AG04449 (cell line): ENCODE measurements around the gene ALS2CL.

Source experiments
- CTCF ChIA-PET: fragments of 350-600 bp; formaldehyde crosslinking; extraction: SDS; loops from one replicate; lab custom pipeline; 2021; ENCODE audit warnings: antibody characterized with exemption; lab: Yijun Ruan, JAX
- POLR2A ChIA-PET: fragments of 400-600, 350-600 bp; formaldehyde crosslinking; extraction: SDS; loops from one replicate; lab custom pipeline; 2020; ENCODE audit warnings: antibody characterized with exemption, inconsistent platforms; lab: Yijun Ruan, JAX
- DNase-seq: peaks from one replicate; pipeline ENCODE4 v3.0.0-alpha.2; 2010; ENCODE audit warnings: low read depth, low spot score
- H3K4me3 ChIP-seq: 2 replicates; pipeline ENCODE4 v1.5.1; 2011; ENCODE audit warnings: low read depth, mild to moderate bottlenecking, control low read depth, low read length
- CTCF ChIP-seq: IDR thresholded peaks from one replicate; pipeline ENCODE4 v1.5.1; 2011; ENCODE audit warnings: mild to moderate bottlenecking, moderate library complexity, low read length, control low read depth, inconsistent platforms; ENCODE audit not compliant: insufficient read depth; ENCODE audit errors: missing control alignments

Gene ALS2CL

GRCh38 chr3:46660543-46661523 is 32.6 kb downstream of the ALS2CL start:
- CTCF ChIA-PET: interaction anchor here (0.8 to 1.5 kb wide), 4 partner anchors 11 to 171 kb away, joined by 4 read pairs; no protein-coding TSS in a partner anchor
- H3K4me3 ChIP-seq: no peak overlapping the region
- no peak for DNase-seq
- TF ChIP-seq CTCF: no peak
- POLR2A ChIA-PET: no interaction called here

- ChIA-PET CTCF (interaction anchor here (0.8 to 1.0 kb wide), 2 partner anchors 12 to 14 kb away, joined by 4 read pairs; no protein-coding TSS in a partner anchor), POLR2A (no interaction called here)
- TF ChIP-seq CTCF: no peak
- no peak overlapping the region for H3K4me3 ChIP-seq
- DNase-seq: no peak
Observed at GRCh38 chr3:46660003-46660402, 33.5 kb downstream of the ALS2CL start.

- no peak for TF ChIP-seq CTCF
- CTCF ChIA-PET: no interaction called here
- POLR2A ChIA-PET: no interaction called here
- H3K4me3 ChIP-seq: no peak overlapping the region
- no peak for DNase-seq
Observed at GRCh38 chr3:46659285-46659684, 34.2 kb downstream of the ALS2CL start.

- CTCF ChIA-PET: interaction anchor here (1.1 to 3.0 kb wide), 3 partner anchors 26 to 168 kb away, joined by 4 to 13 read pairs (median 4); no protein-coding TSS in a partner anchor
- TF ChIP-seq CTCF: no peak
- no peak for DNase-seq
- no peak overlapping the region for H3K4me3 ChIP-seq
- POLR2A ChIA-PET: no interaction called here
Observed at GRCh38 chr3:46656778-46657556, 36.5 kb downstream of the ALS2CL start.

- no peak for DNase-seq
- H3K4me3 ChIP-seq: no peak overlapping the region
- ChIA-PET POLR2A (no interaction called here), CTCF (interaction anchor here (3.0 kb wide), 1 partner anchor 166 kb away, joined by 13 read pairs; no protein-coding TSS in a partner anchor)
- no peak for TF ChIP-seq CTCF
Observed at GRCh38 chr3:46655271-46655670, 38.2 kb downstream of the ALS2CL start.
